DND-41 (cell line): ENCODE measurements around the gene AHSG.

ENCODE experiments used
- ATAC-seq: fragments of 200-7000 bp; cut with Tn5 transposase; 3 replicates; pipeline ENCODE4 v1.9.1; 2021; ENCODE audit warnings: low read depth; ENCODE audit not compliant: insufficient read depth
- DNase-seq: peaks from one replicate; pipeline ENCODE4 v3.0.0-alpha.2; 2020
- H2AFZ ChIP-seq: 2 replicates; pipeline ENCODE4 v1.6.0; 2012; ENCODE audit warnings: low read depth, low read length
- H3K27ac ChIP-seq: 2 replicates; pipeline ENCODE4 v1.5.1; 2012; ENCODE audit warnings: low read length, inconsistent platforms
- H3K27me3 ChIP-seq: fragments of 200-600 bp; sonication (generic); 2 replicates; pipeline ENCODE4 v1.6.0; 2012; ENCODE audit warnings: low read length, mild to moderate bottlenecking, inconsistent platforms; ENCODE audit not compliant: insufficient read depth, poor library complexity
- H3K36me3 ChIP-seq: 2 replicates; pipeline ENCODE4 v1.5.1; 2012; ENCODE audit warnings: low read length, inconsistent platforms; ENCODE audit not compliant: insufficient read depth
- H3K4me1 ChIP-seq: 2 replicates; pipeline ENCODE4 v1.5.1; 2012; ENCODE audit warnings: mild to moderate bottlenecking, low read length; ENCODE audit not compliant: insufficient read depth
- H3K4me2 ChIP-seq: 2 replicates; pipeline ENCODE4 v1.6.0; 2012; ENCODE audit warnings: mild to moderate bottlenecking, moderate library complexity, low read length, inconsistent platforms; ENCODE audit not compliant: insufficient read depth
- H3K4me3 ChIP-seq, 2 experiments: fragments of 200-600 bp in 1 of 2; shearing (Covaris generic) in 1 of 2; 2 replicates each; pipeline ENCODE4 v1.5.1; 2012 to 2016; ENCODE audit warnings: inconsistent platforms in 2 of 2, low read length in 2 of 2, mild to moderate bottlenecking in 2 of 2, low read depth in 1 of 2, moderate library complexity in 1 of 2
- H3K79me2 ChIP-seq: 2 replicates; pipeline ENCODE4 v1.6.0; 2012; ENCODE audit warnings: low read length, inconsistent platforms; ENCODE audit not compliant: insufficient read depth
- H3K9ac ChIP-seq: 2 replicates; pipeline ENCODE4 v1.6.0; 2012; ENCODE audit warnings: low read depth, mild to moderate bottlenecking, inconsistent platforms, low read length, moderate library complexity
- H3K9me3 ChIP-seq: 2 replicates; pipeline ENCODE4 v1.5.1; 2012; ENCODE audit warnings: low read length, moderate library complexity, mild to moderate bottlenecking, inconsistent platforms; ENCODE audit not compliant: insufficient read depth, severe bottlenecking
- H4K20me1 ChIP-seq: 2 replicates; pipeline ENCODE4 v1.6.0; 2012; ENCODE audit warnings: low read length; ENCODE audit not compliant: insufficient read depth
- EZH2 ChIP-seq: IDR thresholded peaks from 3 replicates; pipeline ENCODE4 v1.6.1; 2012; ENCODE audit warnings: borderline replicate concordance, low read depth, mild to moderate bottlenecking, moderate library complexity, low read length, inconsistent platforms; ENCODE audit not compliant: severe bottlenecking
- TF ChIP-seq, protein P1 (sequence below): IDR thresholded peaks from 2 replicates; pipeline ENCODE4 v1.5.1; 2012; ENCODE audit warnings: borderline replicate concordance, low read length, moderate library complexity, mild to moderate bottlenecking; ENCODE audit not compliant: poor library complexity, severe bottlenecking; ENCODE audit errors: extremely low read depth

The AHSG gene

DNA sequence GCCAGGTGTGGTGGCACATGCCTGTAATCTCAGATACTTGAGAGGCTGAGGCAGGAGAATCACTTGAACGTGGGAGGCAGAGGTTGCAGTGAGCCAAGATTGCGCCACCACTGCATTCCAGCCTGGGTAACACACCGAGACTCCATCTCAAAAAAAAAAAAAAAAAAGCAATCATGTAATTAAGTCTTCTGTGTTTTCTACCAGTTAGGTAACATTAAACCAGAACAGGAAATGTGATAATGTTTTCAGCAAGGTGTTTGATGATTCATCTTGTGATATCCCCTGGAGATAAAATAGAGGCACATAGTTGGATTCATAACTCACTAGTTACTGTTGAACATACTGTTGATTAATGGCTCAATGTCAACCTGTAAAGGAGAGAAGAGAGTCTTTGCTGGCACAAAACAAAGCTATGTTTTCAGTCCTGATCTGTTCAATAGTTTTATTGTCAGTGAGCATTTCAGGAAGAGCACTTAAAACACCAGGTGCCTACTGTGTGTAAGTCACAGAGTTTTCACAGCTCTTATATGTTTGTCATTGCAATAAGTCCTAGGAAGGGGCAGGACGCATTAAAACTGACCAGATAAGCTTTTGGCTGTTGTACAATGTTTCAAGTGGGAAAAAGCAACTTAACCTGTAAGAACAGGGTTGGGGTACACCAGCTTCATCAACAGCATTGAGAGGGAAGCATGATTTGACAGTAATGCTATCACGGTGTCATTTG is 22.8 kb upstream of the AHSG start:
- no peaks in the 10 kb centered on the region for H3K4me1 ChIP-seq
- H3K9ac ChIP-seq, result no peak overlapping the region
- no peak for DNase-seq
- H3K27me3 ChIP-seq, result peaks cover 4% of the 10 kb centered on the region
- H3K4me3 ChIP-seq, result no peak overlapping the region
- no peaks in the 10 kb centered on the region for H4K20me1 ChIP-seq
- no peaks in the 10 kb centered on the region for H3K79me2 ChIP-seq
- H3K4me2 ChIP-seq, result no peak overlapping the region
- no peak for TF ChIP-seq EZH2
- TF ChIP-seq, protein P1, sequence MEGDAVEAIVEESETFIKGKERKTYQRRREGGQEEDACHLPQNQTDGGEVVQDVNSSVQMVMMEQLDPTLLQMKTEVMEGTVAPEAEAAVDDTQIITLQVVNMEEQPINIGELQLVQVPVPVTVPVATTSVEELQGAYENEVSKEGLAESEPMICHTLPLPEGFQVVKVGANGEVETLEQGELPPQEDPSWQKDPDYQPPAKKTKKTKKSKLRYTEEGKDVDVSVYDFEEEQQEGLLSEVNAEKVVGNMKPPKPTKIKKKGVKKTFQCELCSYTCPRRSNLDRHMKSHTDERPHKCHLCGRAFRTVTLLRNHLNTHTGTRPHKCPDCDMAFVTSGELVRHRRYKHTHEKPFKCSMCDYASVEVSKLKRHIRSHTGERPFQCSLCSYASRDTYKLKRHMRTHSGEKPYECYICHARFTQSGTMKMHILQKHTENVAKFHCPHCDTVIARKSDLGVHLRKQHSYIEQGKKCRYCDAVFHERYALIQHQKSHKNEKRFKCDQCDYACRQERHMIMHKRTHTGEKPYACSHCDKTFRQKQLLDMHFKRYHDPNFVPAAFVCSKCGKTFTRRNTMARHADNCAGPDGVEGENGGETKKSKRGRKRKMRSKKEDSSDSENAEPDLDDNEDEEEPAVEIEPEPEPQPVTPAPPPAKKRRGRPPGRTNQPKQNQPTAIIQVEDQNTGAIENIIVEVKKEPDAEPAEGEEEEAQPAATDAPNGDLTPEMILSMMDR, result no peak
- no peaks in the 10 kb centered on the region for H3K9me3 ChIP-seq
- H3K36me3 ChIP-seq, result peaks cover 12% of the 10 kb centered on the region
- no peak for ATAC-seq
- no peak overlapping the region for H3K27ac ChIP-seq
- no peak overlapping the region for H2AFZ ChIP-seq

- Histone ChIP-seq H3K79me2 (no peaks in the 10 kb centered on the region), H3K27me3 (peaks cover 4% of the 10 kb centered on the region), H3K4me2 (no peak overlapping the region), H3K27ac (no peak overlapping the region), H3K4me3 (no peak overlapping the region), H3K9ac (no peak overlapping the region), H3K9me3 (no peaks in the 10 kb centered on the region), H3K4me1 (no peaks in the 10 kb centered on the region), H2AFZ (no peak overlapping the region), H4K20me1 (no peaks in the 10 kb centered on the region), H3K36me3 (peaks cover 5% of the 10 kb centered on the region; the same call in 1 of the 2 replicates)
- DNase-seq, result no peak
- no peak for ATAC-seq
- no peak for TF ChIP-seq EZH2
- TF ChIP-seq, protein P1, result no peak
Observed at GRCh38 chr3:186590580-186591295, 22.1 kb upstream of the AHSG start.

- Histone ChIP-seq H3K27ac (no peak overlapping the region), H3K4me1 (no peaks in the 10 kb centered on the region), H3K27me3 (peaks cover 4% of the 10 kb centered on the region), H4K20me1 (no peaks in the 10 kb centered on the region), H3K4me3 (no peak overlapping the region), H2AFZ (no peak overlapping the region), H3K4me2 (no peak overlapping the region), H3K79me2 (no peaks in the 10 kb centered on the region), H3K9ac (no peak overlapping the region), H3K9me3 (no peaks in the 10 kb centered on the region), H3K36me3 (no peaks in the 10 kb centered on the region)
- DNase-seq, result no peak
- TF ChIP-seq, protein P1, result no peak
- no peak for TF ChIP-seq EZH2
- ATAC-seq, result no peak
Observed at GRCh38 chr3:186592682-186593081, 20.2 kb upstream of the AHSG start.
